ENCODE data around the gene IFIT1.
"Not testable (repeated sequence)": the region's sequence is repeated elsewhere in the genome, so short reads cannot be mapped to it uniquely, and the experiment has no call there.

The IFIT1 gene

DNA sequence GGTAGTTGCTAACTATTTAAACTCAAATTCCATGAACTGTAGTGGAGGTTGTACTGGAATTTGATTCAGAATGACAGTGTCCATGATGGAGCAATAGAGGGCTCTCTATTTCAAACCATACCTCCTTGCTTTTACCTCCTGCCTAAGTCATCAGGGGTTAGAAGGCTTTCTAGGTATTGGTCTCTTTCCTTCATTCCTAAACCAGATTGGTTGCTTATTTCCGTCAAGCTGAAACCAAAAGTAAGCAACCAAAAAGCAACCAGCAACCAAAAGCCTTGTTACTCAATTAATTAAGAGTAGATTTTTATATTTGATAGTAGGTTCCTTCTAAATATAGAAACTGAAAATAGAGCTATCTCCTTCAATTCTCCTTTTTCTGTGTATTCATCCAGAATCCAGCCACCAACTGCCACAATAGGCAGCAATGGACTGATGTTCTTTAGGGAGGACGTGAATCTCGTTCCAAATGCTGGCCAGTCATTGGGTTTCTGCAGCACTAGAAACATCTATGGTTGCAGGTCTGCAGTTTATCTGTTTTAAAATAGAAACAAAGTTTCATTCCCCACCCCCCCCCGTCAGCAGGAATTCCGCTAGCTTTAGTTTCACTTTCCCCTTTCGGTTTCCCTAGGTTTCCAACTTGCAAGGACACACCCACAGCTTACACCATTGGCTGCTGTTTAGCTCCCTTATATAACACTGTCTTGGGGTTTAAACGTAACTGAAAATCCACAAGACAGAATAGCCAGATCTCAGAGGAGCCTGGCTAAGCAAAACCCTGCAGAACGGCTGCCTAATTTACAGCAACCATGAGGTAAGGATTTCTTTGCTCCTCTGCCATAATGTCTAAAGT, at the start of gene IFIT1:
Gene IFIT1 (plus strand): TSS at position 717 of the 850 bp plus-strand sequence. CDS start 90 bp downstream, at position 807.
- DNase-seq, result peak; percentile 23 to 82

GRCh38 chr10:89343089-89343767, 49.2 kb upstream of the IFIT1 start:
- DNase-seq, result no peak

DNA sequence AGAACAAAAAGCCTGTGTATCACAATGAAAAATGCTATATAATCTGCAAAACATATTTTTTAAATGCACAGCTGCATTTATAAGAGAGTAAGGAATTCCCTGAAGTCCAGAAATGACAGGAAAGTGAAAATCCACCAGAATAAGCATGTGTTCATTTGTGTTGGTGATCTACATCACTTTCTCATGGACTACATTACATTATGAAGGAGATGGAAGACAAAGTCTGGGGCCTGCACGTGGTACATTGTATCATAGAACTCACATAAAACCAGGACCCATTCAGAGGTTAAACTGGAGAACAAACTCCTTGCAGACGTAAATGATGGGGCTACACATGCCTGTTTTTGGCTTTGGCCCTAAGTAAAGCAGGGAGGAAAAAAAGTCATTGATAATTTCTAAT, 48.3 kb upstream of the IFIT1 start:
- DNase-seq, result no peak

DNA sequence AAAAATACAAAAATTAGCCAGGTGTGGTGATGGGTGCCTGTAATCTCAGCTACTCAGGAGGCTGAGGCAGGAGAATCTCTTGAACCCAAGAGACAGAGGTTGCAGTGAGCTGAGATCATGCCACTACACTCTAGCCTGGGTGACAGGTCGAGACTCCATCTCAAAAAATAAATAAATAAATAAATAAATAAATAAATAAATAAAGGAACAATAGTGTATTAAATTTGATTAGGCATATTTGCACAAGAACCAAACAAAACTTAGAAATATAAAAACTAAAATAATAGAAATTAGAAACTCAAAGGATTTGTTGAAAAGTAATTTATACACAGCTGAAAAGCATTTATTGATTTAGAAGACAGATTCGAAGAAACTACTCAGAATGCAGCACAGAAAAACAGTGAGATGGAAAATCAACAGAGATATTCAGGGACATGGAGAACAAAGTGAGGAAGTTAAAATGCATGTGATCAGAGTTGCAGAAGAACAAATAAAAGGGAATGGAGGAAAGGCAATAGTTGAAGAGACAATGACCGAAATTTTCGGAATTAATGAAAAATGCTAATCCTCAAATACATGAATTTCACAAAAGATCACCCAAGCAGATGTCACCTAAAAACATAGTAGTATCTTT, 46.9 kb upstream of the IFIT1 start:
- no peak for DNase-seq

DNA sequence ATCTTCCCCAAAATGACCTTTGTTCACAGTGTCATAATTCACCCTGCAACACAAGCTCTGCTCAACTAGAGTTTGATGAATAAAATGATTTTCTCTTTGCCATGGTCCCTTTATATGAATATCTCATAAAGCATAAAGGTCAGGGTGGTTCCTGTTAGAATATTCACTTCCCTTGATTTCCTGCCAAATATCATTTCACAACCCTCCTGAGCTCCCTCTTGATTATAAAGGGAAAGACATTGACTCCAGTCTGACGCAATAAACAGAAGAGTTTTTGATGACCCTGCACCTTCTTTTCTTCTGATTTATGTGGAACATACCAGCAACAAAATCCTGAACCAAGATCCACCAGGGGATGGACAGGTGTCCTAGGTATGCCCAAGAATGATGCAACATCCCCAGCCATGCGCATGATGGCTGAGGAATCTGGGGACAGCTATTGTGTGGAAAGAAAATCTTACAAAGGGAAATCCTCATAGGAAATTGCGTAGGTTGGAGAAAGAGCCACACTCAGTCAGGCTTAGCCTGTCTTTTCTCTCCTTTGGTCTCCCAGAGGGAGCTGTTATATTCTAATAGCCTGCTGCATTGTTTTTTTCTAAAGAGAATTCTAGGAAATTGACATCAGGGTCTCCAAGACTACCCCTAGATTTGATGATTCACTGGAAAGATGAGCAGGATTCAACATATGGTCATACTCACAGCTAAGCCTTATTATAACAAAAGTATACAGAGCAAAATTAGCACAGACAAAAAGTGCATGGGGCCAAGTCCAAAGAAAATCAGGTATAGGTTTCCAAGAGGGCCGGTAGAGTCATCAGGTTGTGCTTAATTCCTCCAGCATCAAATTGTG, 45.8 kb upstream of the IFIT1 start:
- no peak for DNase-seq

DNA sequence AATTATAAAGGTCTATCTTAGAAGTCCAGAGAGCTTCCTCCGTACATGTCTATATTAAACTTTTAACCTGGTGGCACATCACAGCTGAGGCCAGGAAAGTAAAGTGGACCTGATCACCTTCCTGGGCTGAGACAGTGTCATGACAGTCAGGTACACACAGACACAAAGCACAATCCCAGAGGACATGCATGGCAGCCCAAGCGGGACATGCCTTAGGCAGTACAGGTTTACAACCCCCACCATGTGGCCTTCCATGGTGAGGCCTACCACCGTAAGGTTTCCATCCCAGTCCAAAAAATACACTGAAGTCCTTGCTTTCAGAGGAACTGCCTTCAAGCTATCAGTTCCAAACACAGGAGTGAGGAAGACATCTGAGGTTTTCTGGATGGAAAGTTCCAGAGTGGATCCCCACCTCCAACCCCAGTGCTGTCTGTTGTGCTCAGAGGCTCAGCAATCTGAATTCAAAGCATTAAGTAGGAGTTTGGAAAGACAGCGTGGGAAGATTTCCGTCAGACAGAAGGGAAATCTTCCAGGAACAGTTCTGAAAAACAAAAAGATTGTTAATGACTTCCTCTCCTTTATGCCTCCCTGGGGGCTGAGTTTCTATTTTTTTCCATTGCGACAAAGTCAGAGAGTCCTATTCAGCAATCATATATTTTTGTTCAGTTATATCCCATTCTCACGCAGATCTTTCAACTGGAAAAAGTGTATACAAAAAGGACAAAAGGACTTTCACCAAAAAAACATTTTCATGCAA, 44.5 kb upstream of the IFIT1 start:
- no peak for DNase-seq

GRCh38 chr10:89348481-89348880, 43.9 kb upstream of the IFIT1 start:
- no peak for DNase-seq

GRCh38 chr10:89348975-89349374, 43.4 kb upstream of the IFIT1 start:
- DNase-seq, result no peak

DNA sequence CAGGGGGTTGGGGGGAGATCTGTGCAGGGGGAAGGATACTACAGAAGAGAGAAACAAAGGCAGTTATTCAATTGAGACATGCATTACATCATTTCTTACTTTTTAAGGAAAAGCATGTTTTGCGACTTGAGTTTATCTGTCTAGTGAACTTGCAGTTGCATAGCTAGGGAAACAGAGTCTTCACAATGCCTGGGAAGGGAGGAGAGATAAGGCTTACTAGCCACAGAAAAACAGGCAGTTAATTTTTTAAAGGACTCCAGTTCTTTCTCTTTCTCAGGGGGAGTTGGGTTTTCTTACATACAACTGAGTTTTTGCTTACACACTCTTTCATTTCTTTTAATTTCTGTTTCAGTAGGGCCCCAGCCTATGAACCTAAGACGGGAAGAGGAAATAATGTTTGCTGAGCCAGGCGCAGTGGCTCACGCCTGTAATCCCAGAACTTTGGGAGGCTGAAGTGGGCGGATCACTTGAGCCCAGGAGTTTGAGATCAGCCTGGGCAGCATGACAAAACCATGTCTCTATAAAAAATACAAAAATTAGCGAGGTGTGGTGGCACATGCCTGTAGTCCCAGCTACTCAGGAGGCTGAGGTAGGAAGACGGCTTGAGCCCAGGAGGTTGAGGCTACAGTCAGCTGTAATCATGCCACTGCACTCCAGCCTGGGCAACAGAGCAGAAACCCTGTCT, 41.6 kb upstream of the IFIT1 start:
- DNase-seq, result not testable (repeated sequence)

GRCh38 chr10:89351412-89351779, 41.0 kb upstream of the IFIT1 start:
- no peak for DNase-seq

DNA sequence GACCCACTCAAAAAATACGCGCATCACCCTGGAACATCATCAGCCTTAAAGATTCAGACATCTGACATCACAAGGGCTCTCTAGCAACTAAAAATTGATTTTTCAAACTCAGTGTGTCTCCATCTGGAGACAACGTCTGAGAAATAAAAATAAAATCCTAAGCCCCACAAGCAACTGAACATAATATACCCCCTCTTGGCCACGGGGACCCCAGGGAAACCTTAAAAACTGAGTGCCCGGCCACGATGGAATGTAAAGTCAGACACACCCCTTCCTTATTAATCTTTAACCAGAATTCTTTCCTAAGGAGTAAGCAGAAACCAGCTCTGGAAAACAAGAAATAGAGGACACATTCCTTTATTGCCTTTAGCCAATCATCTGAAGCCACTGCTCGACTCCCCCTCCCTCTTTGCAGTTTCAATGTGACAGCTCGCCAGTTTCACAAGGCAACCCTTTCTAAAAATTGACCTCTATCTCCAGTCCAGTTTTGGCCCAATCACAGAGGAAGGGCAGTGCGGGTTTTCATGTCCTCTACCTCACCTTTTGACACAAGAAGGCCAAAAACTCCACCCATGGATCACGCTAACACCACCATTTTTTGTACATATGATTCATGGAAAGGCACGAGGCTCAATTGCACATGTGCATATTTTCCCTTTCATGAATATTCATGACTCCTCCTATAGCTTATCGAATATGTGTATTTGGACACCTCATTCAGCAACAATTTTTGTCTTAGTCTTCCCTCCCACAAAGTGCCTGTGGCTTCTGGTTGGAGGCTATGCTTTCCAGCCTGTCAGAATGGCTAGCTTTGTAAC, 40.4 kb upstream of the IFIT1 start:
- no peak for DNase-seq

DNA sequence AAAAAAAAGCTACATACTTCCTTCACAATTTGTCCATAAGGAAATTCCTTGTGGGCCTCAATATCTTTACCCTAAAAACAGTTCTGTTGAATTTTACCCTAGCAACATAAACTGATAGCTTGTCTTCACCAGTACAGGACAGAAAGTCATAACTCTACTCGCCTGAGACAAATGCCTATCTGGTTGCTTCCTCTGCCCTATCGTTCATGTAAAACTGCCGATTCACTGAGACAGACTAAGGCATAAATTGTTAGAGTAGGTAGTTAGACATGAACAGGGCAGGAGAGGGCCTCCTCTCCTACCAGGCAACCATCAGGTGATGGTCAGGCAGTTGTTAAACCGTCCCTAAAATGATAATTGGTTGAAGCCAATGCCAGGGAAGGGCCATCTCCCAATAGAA, 39.6 kb upstream of the IFIT1 start:
- DNase-seq, result no peak

DNA sequence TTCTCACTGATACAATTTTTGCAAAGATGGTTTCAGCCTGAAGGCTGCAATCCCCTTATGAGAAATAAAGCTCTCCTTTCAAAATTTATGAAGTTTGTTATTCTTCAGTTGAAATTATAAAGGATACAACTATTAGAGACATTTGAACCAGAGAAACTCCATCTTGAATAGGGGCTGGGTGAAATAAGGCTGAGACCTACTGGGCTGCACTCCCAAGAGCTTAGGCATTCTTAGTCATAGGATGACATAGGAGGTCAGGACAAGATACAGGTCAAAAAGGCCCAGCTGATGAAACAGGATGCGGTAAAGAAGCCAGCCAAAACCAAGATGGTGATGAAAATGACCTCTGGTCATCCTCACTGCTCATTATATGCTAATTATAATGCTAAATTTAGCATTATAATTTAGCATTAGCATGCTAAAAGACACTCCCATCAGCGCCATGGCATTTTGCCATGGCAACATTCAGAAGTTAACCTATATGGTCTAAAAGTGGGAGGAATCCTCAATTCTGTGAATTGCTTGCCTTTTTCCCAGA, 37.0 kb upstream of the IFIT1 start:
- no peak for DNase-seq

DNA sequence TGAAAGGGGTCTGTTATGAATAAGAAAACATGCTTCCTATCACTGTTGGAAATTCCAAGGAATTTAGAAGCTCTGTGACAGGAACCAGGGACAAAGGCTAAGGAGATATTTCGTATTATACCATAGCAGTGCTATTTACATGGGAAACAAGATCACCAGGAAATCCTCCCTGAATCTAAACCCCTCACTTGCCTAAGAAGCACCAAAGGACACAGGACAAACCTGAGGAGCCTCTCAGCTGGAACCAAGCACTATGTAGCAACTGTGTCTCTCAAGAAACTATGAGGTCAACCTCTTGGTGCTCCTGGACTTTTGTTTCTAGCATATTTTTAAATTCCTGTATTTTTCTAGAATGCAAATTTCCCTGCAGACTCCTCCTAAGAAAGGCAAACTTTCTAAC, 35.3 kb upstream of the IFIT1 start:
- no peak for DNase-seq

GRCh38 chr10:89357975-89358374, 34.4 kb upstream of the IFIT1 start:
- no peak for DNase-seq

DNA sequence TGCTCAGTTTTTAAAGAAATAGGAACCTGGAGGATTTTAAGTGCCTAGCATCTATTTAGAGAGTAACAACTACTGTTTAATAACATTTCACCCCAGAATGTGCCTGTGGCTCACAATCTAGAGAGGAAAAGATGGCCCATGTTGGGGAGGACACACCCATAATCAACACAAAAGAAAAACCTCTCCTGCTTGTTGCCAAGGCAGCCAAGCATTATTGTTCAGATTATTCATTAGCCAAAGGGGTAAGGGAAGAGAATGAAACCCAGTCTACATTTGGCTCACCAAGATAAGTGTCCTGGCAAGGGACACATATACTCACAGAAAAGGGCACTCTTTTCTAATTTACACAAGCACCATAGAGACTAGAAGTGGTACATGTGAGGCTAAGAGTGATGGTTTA, 32.3 kb upstream of the IFIT1 start:
- DNase-seq, result no peak

DNA sequence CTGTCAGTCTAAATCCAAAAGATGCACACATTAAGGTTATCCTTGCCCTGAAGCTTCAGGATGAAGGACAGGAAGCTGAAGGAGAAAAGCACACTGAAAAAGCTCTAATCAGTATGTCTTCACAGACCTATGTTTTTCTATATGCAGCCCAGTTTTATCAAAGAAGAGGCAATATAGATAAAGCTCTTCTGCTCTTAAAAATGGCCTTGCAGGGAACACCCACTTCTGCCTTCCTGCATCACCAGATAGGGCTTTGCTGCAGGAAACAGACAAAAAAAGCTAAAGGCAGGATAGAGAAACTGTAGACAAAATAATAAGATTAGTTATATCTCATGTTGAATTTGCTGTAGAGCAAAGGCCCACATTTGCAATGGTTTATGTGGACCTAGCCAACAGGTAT, 29.5 kb upstream of the IFIT1 start:
- no peak for DNase-seq

DNA sequence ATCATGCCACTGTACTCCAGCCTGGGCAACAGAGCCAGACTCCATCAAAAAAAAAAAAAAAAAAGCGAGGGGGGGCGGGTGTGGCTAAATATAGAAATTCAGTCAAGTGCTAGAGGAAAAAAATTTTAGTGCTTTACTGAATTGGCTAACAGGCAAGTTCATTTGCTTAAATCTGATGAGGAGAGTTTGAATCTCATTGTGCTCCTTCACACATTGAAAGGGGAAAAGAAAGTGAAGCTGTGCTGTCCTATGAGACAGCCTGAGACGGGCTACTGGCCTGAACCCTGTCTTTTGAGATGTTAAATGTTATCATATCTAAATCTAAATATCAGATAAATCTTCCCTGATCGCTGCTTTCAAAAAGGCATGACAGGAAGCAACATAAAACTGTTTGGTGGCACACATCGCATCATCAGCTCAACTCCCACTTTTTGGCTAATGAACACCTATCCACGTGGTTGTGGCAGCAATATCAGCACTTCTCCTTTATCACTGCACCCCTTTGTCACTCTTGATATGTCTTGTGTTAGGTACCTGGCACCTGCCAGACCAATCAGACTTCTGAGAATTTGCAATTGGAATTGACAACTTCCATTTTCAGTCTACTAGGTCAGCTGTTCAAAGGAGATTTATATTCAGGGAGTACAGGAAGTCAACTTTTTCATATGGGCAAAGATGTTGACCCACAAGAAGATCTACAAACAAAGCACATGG, 28.5 kb upstream of the IFIT1 start:
- DNase-seq, result no peak

- no peak for DNase-seq
Observed at GRCh38 chr10:89364531-89364930, 27.9 kb upstream of the IFIT1 start.

DNA sequence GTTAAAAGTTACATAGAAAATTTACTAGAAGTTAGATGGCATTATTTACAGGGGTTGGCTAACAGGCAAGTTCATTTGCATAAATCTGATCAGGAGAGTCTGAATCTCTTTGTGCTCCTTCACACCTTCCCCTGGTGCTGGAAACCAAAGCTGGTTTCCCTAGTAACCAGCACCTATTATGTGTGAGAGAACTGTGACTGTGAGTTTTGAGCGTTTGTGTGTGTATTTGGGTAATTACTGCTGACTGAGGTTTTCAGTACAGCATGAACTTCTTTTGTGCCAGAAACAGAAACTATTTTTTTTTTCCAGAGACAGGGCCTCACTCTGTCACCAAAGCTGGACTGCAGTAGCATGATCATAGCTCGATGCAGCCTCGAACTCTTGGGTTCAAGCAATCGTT, 24.9 kb upstream of the IFIT1 start:
- DNase-seq, result peak; percentile 6 to 43
